ENCODE measurements around the gene LAMC1.

GRCh38 chr1:183021405-183022201 is 1.6 kb upstream of the LAMC1 start:
- no peak for TF ChIP-seq EZH2 (IDR thresholded peaks at IDR 0.05; ENCODE audit: low read length, missing control alignments)
- TF ChIP-seq CTCF (conservative IDR thresholded peaks at IDR 0.05 in 1 of 2, IDR thresholded peaks at IDR 0.05 in 1 of 2; ENCODE audit: low read depth in 1 of 2, low read length in 2 of 2): no peak

All from fibroblast of lung (primary cell).